ENCODE data around the gene PPM1M. TPM values are rescaled to one million over a fixed set of nuclear protein-coding genes. Genes with fewer than 3 reads are reported as not detected.

PPM1M gene
- total and polyA plus RNA-seq, 2 donors, result 12.3 to 27.1 TPM

DNA sequence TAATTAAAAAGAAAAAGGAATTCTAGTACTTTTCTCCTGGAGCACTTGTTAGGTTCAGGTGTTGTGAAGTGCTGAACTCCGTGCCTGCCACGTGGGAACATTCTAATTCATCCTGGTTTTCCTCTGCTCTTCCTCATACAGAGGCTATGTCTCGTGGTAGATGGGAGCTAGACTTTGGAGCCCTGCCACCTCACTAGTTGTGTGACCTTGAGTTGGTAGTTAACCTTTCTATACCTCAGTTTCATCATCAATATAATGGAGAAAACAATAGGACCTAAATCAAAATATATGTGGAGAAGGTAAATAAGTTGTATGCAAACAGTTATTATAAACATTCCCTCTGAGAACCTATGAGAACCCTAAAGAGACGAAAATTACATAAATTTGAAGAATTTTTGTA, 37.0 kb upstream of the PPM1M start:
- Histone ChIP-seq H3K27ac (ENCODE audit: low read depth) (no peak overlapping the region), H3K4me1 (ENCODE audit: insufficient read depth) (peaks cover 1% of the 10 kb centered on the region), H3K36me3 (ENCODE audit: insufficient read depth) (peaks cover 10% of the 10 kb centered on the region), H3K4me3 (ENCODE audit: low read depth, low read length) (no peak overlapping the region)
- no peak for DNase-seq (ENCODE audit: extremely low spot score)
- 95% methylated on average over 4 of the region's 4 CpGs for WGBS

DNA sequence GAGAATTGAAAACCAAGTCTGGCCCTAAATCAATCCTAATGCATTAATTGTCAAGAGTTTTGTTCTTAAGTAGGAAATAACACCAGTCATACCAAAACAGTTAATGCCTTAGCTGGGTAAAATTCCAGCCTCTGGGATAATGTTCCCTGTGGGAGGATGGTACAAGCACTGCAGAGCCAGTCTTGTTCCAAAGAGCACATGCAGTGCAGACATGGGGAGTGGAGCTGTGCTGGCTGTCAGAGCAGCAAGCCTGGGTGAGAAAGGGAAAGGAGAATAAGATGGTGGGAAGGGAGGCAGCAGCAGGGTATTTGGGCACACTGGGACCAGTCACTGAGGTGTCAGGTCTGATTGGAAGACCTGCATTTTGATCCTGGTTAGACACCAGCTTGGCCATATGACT, 35.5 kb upstream of the PPM1M start:
- Histone ChIP-seq H3K36me3 (ENCODE audit: insufficient read depth) (peaks cover 11% of the 10 kb centered on the region), H3K4me1 (ENCODE audit: insufficient read depth) (peaks cover 1% of the 10 kb centered on the region), H3K27ac (ENCODE audit: low read depth) (no peak overlapping the region), H3K4me3 (ENCODE audit: low read depth, low read length) (no peak overlapping the region)
- DNase-seq (ENCODE audit: extremely low spot score), result no peak

DNA sequence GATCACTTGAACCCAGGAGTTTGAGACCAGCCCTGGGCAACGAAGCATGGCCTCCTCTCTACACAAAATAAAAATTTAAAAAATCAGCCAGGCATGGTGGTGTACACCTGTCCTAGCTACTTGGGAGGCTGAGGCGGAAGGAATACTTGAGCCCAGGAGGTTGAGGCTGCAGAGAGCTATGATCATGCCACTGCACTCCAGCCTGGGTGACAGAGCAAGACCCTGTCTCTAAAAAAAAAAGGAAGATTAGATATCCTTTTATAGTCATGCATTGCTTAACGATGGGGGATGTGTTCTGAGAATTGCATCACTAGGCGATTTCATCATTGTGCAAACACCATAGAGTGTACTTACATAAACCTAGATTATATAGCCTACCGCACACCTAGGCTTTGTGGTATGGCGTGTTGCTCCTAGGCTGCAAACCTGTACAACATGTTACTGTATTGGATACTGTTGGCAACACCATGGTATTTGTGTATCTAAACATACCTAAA, 35.0 kb upstream of the PPM1M start:
- no peak overlapping the region for H3K27ac ChIP-seq (ENCODE audit: low read depth)
- H3K4me3 ChIP-seq (ENCODE audit: low read depth, low read length), result no peak overlapping the region
- H3K4me1 ChIP-seq (ENCODE audit: insufficient read depth), result peaks cover under 1% of the 10 kb centered on the region
- WGBS, result 80% methylated on average over 6 of the region's 6 CpGs
- no peak for DNase-seq (ENCODE audit: extremely low spot score)
- H3K36me3 ChIP-seq (ENCODE audit: insufficient read depth), result peaks cover 11% of the 10 kb centered on the region

DNA sequence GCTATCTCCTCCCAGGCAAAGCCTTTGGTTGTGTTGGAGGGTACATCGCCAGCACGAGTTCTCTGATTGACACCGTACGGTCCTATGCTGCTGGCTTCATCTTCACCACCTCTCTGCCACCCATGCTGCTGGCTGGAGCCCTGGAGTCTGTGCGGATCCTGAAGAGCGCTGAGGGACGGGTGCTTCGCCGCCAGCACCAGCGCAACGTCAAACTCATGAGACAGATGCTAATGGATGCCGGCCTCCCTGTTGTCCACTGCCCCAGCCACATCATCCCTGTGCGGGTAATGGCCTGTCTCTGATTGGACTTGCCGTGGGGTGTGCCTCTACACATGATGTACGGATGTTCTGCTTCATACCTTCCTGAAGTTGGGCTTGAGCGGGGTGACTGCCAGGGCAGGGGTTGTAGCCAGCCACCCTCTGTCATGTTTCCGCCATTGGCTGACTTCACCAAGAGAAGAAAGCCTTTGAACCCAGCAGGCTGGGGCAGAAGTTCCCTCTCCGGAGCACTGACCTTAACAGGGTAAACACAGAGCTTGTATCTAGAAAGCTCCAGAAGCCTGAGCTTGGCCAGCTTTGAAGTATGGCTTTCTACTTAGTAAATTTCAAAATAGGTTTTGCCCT, 34.2 kb upstream of the PPM1M start:
- Histone ChIP-seq H3K27ac (ENCODE audit: low read depth) (no peak overlapping the region), H3K36me3 (ENCODE audit: insufficient read depth) (peaks cover 11% of the 10 kb centered on the region), H3K4me3 (ENCODE audit: low read depth, low read length) (no peak overlapping the region), H3K4me1 (ENCODE audit: insufficient read depth) (no peaks in the 10 kb centered on the region)
- WGBS, result 95% methylated on average over 18 of the region's 18 CpGs
- no peak for DNase-seq (ENCODE audit: extremely low spot score)

DNA sequence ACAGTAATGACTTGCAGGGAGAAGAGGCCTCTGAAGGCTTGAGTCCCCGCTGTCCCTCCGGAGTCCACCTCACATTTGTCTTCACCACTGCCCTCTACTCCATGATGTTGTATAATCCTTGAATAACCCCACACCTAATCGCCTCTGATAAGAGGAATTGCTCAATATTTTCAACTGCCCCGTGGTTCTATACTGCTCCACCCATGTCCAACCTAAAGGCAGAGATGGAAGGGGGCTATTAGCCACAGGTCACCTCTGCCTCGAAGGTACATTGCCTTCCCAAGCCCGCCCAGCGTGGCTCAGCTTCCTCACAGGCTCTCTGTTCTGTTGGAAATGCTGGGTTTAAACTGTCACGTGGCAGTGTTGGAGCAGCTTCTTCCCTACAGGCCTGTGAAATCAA, 32.6 kb upstream of the PPM1M start:
- Histone ChIP-seq H3K4me3 (ENCODE audit: low read depth, low read length) (no peak overlapping the region), H3K27ac (ENCODE audit: low read depth) (no peak overlapping the region), H3K4me1 (ENCODE audit: insufficient read depth) (no peaks in the 10 kb centered on the region), H3K36me3 (ENCODE audit: insufficient read depth) (peaks cover 7% of the 10 kb centered on the region)
- DNase-seq (ENCODE audit: extremely low spot score), result no peak
- 87% methylated on average over 8 of the region's 8 CpGs for WGBS

DNA sequence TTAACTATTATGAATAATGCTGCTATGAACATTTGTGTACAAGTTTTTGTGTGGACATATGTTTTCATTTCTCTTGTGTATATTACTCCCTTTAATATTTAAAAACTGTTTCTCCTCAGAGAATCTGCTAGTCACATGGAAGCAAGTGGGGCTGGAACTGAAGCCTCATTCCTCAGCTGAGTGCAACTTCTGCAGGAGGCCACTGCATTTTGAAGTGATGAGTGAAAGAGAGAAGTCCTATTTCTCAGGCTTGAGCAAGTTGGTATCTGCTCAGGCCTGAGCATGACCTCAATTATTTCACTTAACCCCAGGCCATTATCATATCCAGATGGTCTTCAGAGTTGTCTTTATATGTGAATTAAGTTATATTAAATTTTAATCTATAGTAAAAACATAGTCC, 31.7 kb upstream of the PPM1M start:
- H3K36me3 ChIP-seq (ENCODE audit: insufficient read depth), result peaks cover 7% of the 10 kb centered on the region
- no peaks in the 10 kb centered on the region for H3K4me1 ChIP-seq (ENCODE audit: insufficient read depth)
- DNase-seq (ENCODE audit: extremely low spot score), result no peak

DNA sequence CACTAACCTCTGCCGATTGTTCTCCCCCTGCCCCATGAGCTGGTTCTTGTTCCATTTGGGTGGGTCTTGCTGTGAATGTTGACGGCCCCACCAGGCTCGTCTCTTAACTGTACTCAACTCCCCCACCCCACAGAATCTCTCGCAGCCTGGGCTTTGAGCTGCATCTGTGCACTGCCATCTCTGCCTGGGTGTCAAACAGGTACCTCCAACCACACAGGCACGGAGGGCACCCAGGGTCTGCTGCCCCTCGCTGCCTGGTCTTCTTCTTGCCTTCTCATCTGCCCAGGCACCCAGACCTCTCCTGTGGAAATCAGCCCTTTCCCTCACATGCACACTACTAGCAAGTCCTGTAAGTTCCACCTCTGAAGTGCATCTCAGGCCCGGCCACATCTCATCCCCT, 30.2 kb upstream of the PPM1M start:
- 96% methylated on average over 7 of the region's 7 CpGs for WGBS
- Histone ChIP-seq H3K4me1 (ENCODE audit: insufficient read depth) (no peaks in the 10 kb centered on the region), H3K27ac (ENCODE audit: low read depth) (no peak overlapping the region), H3K36me3 (ENCODE audit: insufficient read depth) (peaks cover 7% of the 10 kb centered on the region), H3K4me3 (ENCODE audit: low read depth, low read length) (no peak overlapping the region)
- no peak for DNase-seq (ENCODE audit: extremely low spot score)

More for the DNA sequence above, 31.7 kb upstream of the PPM1M start:
- Histone ChIP-seq H3K27ac (ENCODE audit: low read depth) (no peak overlapping the region), H3K4me3 (ENCODE audit: low read depth, low read length) (no peak overlapping the region)

DNA sequence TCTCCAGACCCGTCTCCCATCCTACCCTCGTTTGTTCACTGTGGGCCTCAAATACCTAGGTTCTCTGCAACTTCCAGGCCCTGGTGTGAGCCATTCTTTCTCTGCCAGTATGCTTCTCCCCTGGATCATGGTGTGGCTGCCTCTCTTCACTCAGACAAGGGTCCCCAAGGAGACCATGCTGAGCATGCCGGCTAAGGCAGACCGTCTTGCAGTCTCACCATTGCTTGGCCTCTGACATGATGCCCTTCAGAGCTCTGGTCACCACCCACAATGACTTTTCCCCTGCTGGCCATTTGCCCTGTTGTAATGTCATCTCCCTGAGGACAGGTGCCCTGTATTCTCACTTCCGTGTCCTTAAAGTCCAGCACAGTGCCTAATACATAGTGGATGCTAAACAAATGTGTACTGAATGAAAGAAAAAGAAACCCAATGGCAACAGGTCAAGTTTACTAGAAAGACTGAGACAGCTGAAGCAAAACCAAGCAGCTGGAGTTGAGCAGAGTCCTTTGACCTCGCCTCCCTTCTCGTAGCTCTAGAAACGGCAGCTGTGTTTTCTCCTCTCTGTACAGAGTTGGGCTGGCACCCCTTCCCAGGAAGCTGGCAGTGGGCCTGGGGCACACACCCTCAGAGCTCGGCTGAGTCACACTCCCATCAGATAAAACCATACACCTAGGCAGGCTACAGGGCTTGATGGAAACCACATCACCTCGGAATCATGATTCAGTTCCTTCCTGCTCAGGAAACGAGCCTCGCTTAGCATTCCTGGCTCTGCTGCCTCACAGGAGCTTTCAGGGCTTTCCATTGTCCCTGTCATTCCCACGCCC, 28.8 kb upstream of the PPM1M start:
- peak; percentile 81 for DNase-seq (ENCODE audit: extremely low spot score)
- Histone ChIP-seq H3K4me1 (ENCODE audit: insufficient read depth) (no peaks in the 10 kb centered on the region), H3K4me3 (ENCODE audit: low read depth, low read length) (no peak overlapping the region), H3K36me3 (ENCODE audit: insufficient read depth) (peaks cover 7% of the 10 kb centered on the region), H3K27ac (ENCODE audit: low read depth) (peak overlapping the region; percentile 12)
- 29% methylated on average over 13 of the region's 13 CpGs for WGBS

DNA sequence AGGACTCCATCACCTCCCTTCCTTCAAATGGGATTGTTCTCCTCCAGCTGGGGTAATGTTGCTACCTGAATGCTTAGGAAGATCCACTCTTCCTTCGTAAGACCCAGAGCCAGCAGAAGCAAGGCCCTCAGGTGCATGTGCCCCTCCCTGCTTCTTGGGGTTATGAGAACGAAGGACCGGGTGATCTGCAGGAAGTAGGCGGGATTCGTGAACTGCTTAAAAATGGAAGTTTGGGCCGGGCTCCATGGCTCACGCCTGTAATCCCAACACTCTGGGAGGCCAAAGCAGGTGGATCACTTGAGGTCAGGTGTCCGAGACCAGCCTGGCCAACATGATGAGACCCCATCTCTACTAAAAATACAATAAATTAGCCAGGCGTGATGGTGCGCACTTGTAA, 28.2 kb upstream of the PPM1M start:
- Histone ChIP-seq H3K36me3 (ENCODE audit: insufficient read depth) (peaks cover 5% of the 10 kb centered on the region), H3K27ac (ENCODE audit: low read depth) (no peak overlapping the region), H3K4me1 (ENCODE audit: insufficient read depth) (no peaks in the 10 kb centered on the region), H3K4me3 (ENCODE audit: low read depth, low read length) (no peak overlapping the region)
- 68% methylated on average over 10 of the region's 10 CpGs for WGBS
- no peak for DNase-seq (ENCODE audit: extremely low spot score)

DNA sequence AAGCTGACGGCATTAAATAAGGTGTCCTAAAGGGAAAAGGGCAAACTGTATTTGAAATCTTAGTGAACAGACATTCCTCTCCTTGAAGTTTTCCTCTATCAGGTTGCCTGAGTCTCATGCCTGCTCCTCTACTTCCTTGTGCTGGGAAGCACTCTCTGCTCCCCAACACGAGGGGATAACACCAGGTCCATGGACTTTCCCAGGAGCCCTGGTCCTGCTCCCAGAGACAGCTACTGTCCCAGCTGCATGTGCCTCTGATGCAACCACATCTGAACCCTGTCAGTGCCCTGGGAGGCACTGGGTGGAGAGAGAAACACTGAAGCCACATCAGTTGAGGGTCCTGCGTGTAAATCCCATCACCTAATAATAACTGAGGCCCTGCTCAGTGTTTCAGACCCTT, 27.5 kb upstream of the PPM1M start:
- Histone ChIP-seq H3K36me3 (ENCODE audit: insufficient read depth) (peaks cover 1% of the 10 kb centered on the region), H3K27ac (ENCODE audit: low read depth) (peak overlapping the region; percentile 79), H3K4me3 (ENCODE audit: low read depth, low read length) (no peak overlapping the region), H3K4me1 (ENCODE audit: insufficient read depth) (no peaks in the 10 kb centered on the region)
- DNase-seq (ENCODE audit: extremely low spot score), result no peak
- 73% methylated on average over 3 of the region's 3 CpGs for WGBS

DNA sequence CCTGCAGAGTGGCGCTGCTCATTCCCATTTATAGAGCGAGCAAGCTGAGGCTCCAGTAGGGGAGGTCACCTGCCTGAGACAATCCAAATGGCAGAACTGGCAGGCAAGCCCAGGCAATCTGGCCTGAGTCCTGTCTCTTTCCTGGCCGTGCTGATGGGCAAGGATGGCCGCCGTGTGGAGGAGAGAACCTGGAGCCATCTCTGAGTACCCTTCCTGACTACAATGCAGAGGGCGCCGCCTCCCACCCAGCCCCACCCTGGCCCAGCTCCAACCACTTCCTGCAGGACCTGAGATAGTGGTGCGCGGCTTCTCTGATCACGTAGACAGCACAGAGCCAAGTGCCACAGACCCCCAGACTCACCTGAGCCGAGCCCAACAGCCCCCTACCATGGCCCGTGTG, 27.1 kb upstream of the PPM1M start:
- 66% methylated on average over 12 of the region's 12 CpGs for WGBS
- Histone ChIP-seq H3K36me3 (ENCODE audit: insufficient read depth) (peaks cover 1% of the 10 kb centered on the region), H3K4me1 (ENCODE audit: insufficient read depth) (no peaks in the 10 kb centered on the region), H3K4me3 (ENCODE audit: low read depth, low read length) (no peak overlapping the region), H3K27ac (ENCODE audit: low read depth) (peak overlapping the region; percentile 79)
- no peak for DNase-seq (ENCODE audit: extremely low spot score)

DNA sequence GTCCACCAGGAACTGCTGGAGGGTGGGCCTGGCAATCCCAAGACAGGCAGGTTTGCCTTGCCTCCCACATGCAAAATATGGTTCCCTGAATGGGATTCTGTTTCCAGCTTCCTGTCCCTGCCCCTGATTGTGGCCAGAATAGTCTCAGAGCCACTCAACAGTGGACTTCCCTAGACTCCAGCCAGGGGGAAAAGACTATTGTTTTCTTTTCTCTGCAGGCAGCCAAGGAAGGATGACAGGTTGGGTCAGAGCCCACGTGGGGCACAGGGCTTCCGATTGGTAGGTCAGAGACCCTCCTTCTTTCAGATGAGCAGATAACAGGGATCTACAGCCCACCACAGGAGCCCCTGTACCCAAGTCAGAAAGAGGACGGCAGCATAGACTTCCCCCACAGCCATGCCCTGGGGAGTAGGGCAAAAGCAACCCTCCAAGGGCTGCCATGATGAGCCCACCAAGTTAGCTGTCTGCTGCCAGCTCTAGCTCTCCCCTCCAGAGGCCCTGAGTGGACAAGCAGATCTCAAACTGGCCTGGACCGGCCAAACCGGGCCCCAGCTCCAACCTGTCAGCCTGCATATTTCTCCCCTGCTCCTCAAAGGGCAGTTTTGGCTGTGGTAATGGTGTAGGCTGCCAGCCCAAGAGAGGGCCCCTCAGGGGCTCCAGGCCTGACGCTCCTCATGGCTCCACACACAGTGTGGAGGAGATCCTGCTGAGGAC, 26.5 kb upstream of the PPM1M start:
- no peaks in the 10 kb centered on the region for H3K4me1 ChIP-seq (ENCODE audit: insufficient read depth)
- WGBS, result 56% methylated on average over 6 of the region's 6 CpGs
- peak overlapping the region; percentile 79 for H3K27ac ChIP-seq (ENCODE audit: low read depth)
- no peaks in the 10 kb centered on the region for H3K36me3 ChIP-seq (ENCODE audit: insufficient read depth)
- no peak overlapping the region for H3K4me3 ChIP-seq (ENCODE audit: low read depth, low read length)
- no peak for DNase-seq (ENCODE audit: extremely low spot score)

DNA sequence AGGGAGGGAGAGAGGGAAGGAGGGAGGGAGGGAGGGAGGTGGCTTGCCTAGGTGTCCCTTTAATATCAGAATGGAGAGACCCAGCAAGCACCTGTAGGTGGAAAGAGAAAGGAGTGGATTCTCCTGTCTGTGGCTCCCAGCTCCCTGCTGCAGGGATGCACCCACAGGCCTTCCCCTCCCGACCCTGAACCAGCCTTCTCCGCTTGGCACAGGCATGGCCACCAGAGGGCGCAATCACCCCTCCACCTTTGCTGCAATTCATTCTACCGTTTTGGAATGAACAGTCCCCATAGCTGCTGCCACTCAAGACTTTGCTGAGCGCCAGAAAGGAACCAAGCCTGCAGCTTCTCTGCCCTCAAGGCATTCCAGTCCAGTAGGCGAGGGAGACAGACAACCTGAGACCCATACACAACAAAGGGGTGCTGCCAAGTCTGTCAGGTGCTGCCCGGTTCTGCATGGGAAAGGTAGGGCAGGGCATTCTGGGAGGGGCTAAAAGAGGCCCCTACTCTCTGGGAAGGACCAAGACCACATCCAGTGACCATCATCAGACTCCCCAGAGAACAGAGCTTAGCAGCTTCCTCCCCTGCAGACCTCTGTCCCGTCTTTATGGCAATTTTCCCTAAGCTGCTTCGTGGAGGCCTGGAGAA, 25.1 kb upstream of the PPM1M start:
- Histone ChIP-seq H3K36me3 (ENCODE audit: insufficient read depth) (no peaks in the 10 kb centered on the region), H3K4me1 (ENCODE audit: insufficient read depth) (no peaks in the 10 kb centered on the region), H3K4me3 (ENCODE audit: low read depth, low read length) (no peak overlapping the region), H3K27ac (ENCODE audit: low read depth) (no peak overlapping the region)
- DNase-seq (ENCODE audit: extremely low spot score), result no peak
- 31% methylated on average over 9 of the region's 9 CpGs for WGBS

All from urinary bladder (tissue), 4 donors.